BJ (cell line): Measurements from ENCODE around the gene PRM1. TPM values are rescaled to one million over a fixed set of nuclear protein-coding genes. Genes with fewer than 3 reads are reported as not detected.

Source experiments
- CTCF ChIA-PET: fragments of 350-600 bp; formaldehyde crosslinking; extraction: SDS; loops from one replicate; lab custom pipeline; 2021; ENCODE audit warnings: antibody characterized with exemption, inconsistent platforms; lab: Yijun Ruan, JAX
- POLR2A ChIA-PET: fragments of 300-600 bp; sonication (Branson Sonifier 250); formaldehyde crosslinking; extraction: SDS; loops from one replicate; lab custom pipeline; 2021; ENCODE audit warnings: antibody characterized with exemption; lab: Charles Lee
- DNase-seq: peaks from one replicate; pipeline ENCODE4 v3.0.0-alpha.2; 2011; ENCODE audit warnings: low read depth
- H3K27me3 ChIP-seq: 2 replicates; pipeline ENCODE4 v1.6.0; 2011; ENCODE audit warnings: low read length; ENCODE audit not compliant: control insufficient read depth, insufficient read depth
- H3K36me3 ChIP-seq: 2 replicates; pipeline ENCODE4 v1.5.1; 2011; ENCODE audit warnings: low read length; ENCODE audit not compliant: control insufficient read depth, insufficient read depth
- H3K4me3 ChIP-seq: 2 replicates; pipeline ENCODE4 v1.5.1; 2011; ENCODE audit warnings: low read depth, mild to moderate bottlenecking, control low read depth, low read length
- CTCF ChIP-seq: IDR thresholded peaks from 2 replicates; pipeline ENCODE4 v1.5.1; 2011; ENCODE audit warnings: low read depth, mild to moderate bottlenecking, control low read depth, inconsistent platforms, low read length, moderate library complexity; ENCODE audit not compliant: insufficient read depth
- polyA plus RNA-seq: library from polyadenylated mRNA; depleted of rRNA; stranded (reverse); fragments of >200 nt; gene quantifications from 2 replicates; pipeline ENCODE4 v1.2.3, GENCODE V29; 2011

The PRM1 gene
- polyA plus RNA-seq, 1 experiment, result not detected

- peak; percentile 79 for DNase-seq
- Histone ChIP-seq H3K4me3 (peak overlapping the region; percentile 18; the same call in 1 of the 2 replicates), H3K27me3 (no peaks in the 10 kb centered on the region), H3K36me3 (no peaks in the 10 kb centered on the region)
- POLR2A ChIA-PET, result no interaction called here
- CTCF ChIA-PET, result interaction anchor here (0.7 to 2.6 kb wide), 3 partner anchors 29 to 71 kb away, joined by 3 to 10 read pairs (median 3); no protein-coding TSS in a partner anchor
- 0 out of 2 replicates have a peak, but pooled peaks have one; percentile 18 for TF ChIP-seq CTCF
Observed at GRCh38 chr16:11328172-11329070, 47.3 kb upstream of the PRM1 start.

GRCh38 chr16:11327277-11328171 lies 46.4 kb upstream of the PRM1 start:
- Histone ChIP-seq H3K27me3 (no peaks in the 10 kb centered on the region), H3K4me3 (no peak overlapping the region), H3K36me3 (no peaks in the 10 kb centered on the region)
- ChIA-PET CTCF (no interaction called here), POLR2A (no interaction called here)
- no peak for TF ChIP-seq CTCF
- no peak for DNase-seq

GRCh38 chr16:11326737-11327276 lies 45.7 kb upstream of the PRM1 start:
- DNase-seq, result no peak
- POLR2A ChIA-PET, result no interaction called here
- Histone ChIP-seq H3K4me3 (no peak overlapping the region), H3K27me3 (no peaks in the 10 kb centered on the region), H3K36me3 (no peaks in the 10 kb centered on the region)
- no peak for TF ChIP-seq CTCF
- CTCF ChIA-PET, result no interaction called here

GRCh38 chr16:11326084-11326736 lies 45.1 kb upstream of the PRM1 start:
- POLR2A ChIA-PET, result no interaction called here
- DNase-seq, result no peak
- no peak for TF ChIP-seq CTCF
- CTCF ChIA-PET, result no interaction called here
- H3K27me3 ChIP-seq, result no peaks in the 10 kb centered on the region
- H3K36me3 ChIP-seq, result no peaks in the 10 kb centered on the region
- no peak overlapping the region for H3K4me3 ChIP-seq
